ENCODE results near the gene SH3BP4. TPM values are rescaled to one million over a fixed set of nuclear protein-coding genes. Genes with fewer than 3 reads are reported as not detected.

The SH3BP4 gene
- total and polyA plus RNA-seq, 10 of the 15 experiments (the other 5 are each of a cell fraction or from before 2014, with no cell fraction given) = 0.03 to 0.36 TPM; not detected in 8

DNA sequence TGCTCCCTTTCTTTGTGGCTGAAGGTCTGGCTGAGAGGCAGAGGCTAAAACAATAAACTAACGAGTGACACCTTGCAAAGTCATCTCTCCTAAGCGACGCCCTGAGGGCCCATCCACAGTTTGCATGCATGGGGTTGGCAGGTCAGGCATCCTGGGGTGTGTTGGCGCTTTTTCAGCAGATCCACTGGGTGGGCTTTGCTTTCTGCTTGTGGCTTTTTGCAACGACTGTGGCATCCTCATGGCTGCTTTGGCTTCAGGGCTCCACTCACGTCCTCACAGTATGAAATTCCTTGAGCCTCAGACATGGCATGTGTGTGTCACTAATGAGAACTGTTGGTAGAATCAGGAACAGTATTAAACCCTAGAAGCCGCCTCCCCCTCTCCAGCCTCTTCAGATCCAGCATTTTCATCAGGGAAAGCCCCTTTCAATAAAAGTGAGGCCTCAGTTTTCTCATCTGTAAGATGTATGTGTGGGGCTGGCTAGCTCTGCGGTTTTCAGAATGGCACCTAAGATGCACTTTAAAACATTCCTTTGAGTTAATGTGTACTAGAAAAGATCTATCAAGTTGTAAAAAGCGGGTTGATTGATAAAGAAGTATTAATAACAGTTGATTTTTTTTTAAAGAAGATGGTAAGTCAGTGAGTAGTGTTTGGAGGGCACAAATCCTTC, 72.5 kb downstream of the SH3BP4 start:
- H3K79me2 ChIP-seq (ENCODE audit: control insufficient read depth, insufficient read depth, low read length) = no peaks in the 10 kb centered on the region
- BruUV-seq (replicated peaks) = no TSS peak
- H3K27me3 ChIP-seq (replicated peaks in 1 of 2; ENCODE audit: control insufficient read depth in 2 of 2, insufficient read depth in 2 of 2, low read length in 1 of 2) = peaks cover 0 to 3% of the 10 kb centered on the region in 2 experiments; a peak in 1 of 4 replicates
- no peaks in the 10 kb centered on the region for H3K36me3 ChIP-seq (ENCODE audit: control insufficient read depth in 2 of 2, insufficient read depth in 2 of 2, low read length in 1 of 2)
- no peak overlapping the region for H3K4me3 ChIP-seq
- H3K27ac ChIP-seq (ENCODE audit: control insufficient read depth, insufficient read depth) = no peak overlapping the region
- intact Hi-C loops (cut with micrococcal nuclease; ENCODE audit: unreplicated experiment) = no loop called here
- H2AFZ ChIP-seq (ENCODE audit: control insufficient read depth, low read depth, low read length) = no peak overlapping the region
- H3K4me1 ChIP-seq (ENCODE audit: control insufficient read depth, insufficient read depth, low read length) = no peaks in the 10 kb centered on the region
- no peak for TF ChIP-seq NFYA (IDR thresholded peaks at IDR 0.05; ENCODE audit: borderline replicate concordance, low read depth, low read length)
- TF ChIP-seq NR2F1 (conservative IDR thresholded peaks at IDR 0.05) = no peak
- TF ChIP-seq ASH2L (IDR thresholded peaks at IDR 0.05; ENCODE audit: borderline replicate concordance, low read depth) = no peak
- no peak for TF ChIP-seq MEF2A (IDR thresholded peaks at IDR 0.05; ENCODE audit: insufficient read depth, low read depth, low read length)
- TF ChIP-seq BMI1 (IDR thresholded peaks at IDR 0.05; ENCODE audit: borderline replicate concordance) = no peak
- no peak for TF ChIP-seq POLR2A (IDR thresholded peaks at IDR 0.05; ENCODE audit: low read depth, low read length)
- no peak overlapping the region for H3K4me2 ChIP-seq (ENCODE audit: control insufficient read depth, insufficient read depth)
- DNase-seq (ENCODE audit: low read depth, low spot score) (no peak), FAIRE-seq (no peak), ATAC-seq (no peak)
- 11% methylated on average over 9 of the region's 9 CpGs for WGBS (ENCODE audit: insufficient coverage, insufficient replicate concordance, low lambda C conversion rate, missing lambda C conversion rate)
- no peaks in the 10 kb centered on the region for H4K20me1 ChIP-seq (ENCODE audit: control insufficient read depth, insufficient read depth)
- ChIA-PET POLR2A (no interaction called here), CTCF (no interaction called here), SMC1A (ENCODE audit: uncharacterized antibody, unreplicated experiment) (no interaction called here), RAD21 (ENCODE audit: unreplicated experiment) (no interaction called here)
- no peak overlapping the region for H3K9ac ChIP-seq (ENCODE audit: control insufficient read depth, insufficient read depth, low read length)
- H3K9me3 ChIP-seq (replicated peaks; ENCODE audit: control insufficient read depth, insufficient read depth, low read length) = no peaks in the 10 kb centered on the region
- in situ Hi-C loops (cut with MboI) = no loop called here

DNA sequence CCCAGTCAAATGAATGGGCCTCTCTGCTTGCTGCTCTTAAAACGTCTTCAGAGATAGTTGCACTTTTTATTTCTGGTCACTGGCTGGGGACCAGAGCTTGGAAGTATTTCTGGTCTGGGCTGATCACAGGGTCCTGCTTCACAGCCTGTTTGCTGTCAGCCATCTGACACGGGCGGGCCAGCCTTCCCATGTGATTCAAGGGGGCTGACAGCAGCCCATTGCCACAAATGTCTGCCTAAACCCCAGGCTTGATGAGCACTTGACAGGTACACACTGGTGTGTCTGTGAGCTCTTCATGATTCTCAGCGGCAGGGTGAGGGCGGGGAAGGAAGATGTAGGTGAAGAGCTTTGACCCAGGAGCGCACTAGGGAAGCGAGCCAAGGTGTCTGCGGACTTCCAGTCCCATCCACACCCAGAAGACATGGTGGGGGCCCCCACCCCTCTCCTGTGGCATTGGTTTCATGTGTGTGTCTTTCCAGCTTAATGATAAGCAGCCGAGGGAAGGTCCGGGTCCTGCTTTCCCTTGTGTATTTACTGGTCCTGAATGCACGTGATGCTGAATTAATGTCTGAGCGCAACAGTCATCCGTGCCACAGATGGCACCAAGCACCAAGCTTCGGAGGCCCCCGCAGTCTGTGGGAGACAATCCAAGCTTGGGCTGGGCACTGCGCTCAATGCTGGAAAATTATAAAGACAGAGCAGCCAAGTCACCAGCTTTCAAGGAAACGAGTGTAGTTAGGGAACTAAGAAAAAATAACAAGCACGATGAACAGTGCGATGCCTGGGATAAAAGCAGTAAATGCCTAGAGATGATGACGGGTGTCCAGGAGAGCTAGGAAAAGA, 73.3 kb downstream of the SH3BP4 start:
- peaks cover 0 to 3% of the 10 kb centered on the region in 2 experiments; a peak in 1 of 4 replicates for H3K27me3 ChIP-seq (replicated peaks in 1 of 2; ENCODE audit: control insufficient read depth in 2 of 2, insufficient read depth in 2 of 2, low read length in 1 of 2)
- ChIA-PET SMC1A (ENCODE audit: uncharacterized antibody, unreplicated experiment) (no interaction called here), POLR2A (no interaction called here), RAD21 (ENCODE audit: unreplicated experiment) (no interaction called here), CTCF (no interaction called here)
- H4K20me1 ChIP-seq (ENCODE audit: control insufficient read depth, insufficient read depth) = no peaks in the 10 kb centered on the region
- no peaks in the 10 kb centered on the region for H3K4me1 ChIP-seq (ENCODE audit: control insufficient read depth, insufficient read depth, low read length)
- intact Hi-C loops (cut with micrococcal nuclease; ENCODE audit: unreplicated experiment) = no loop called here
- in situ Hi-C loops (cut with MboI) = no loop called here
- no peak overlapping the region for H3K4me3 ChIP-seq
- no peak for ATAC-seq
- H3K9me3 ChIP-seq (replicated peaks; ENCODE audit: control insufficient read depth, insufficient read depth, low read length) = no peaks in the 10 kb centered on the region
- no peak overlapping the region for H3K9ac ChIP-seq (ENCODE audit: control insufficient read depth, insufficient read depth, low read length)
- DNase-seq (ENCODE audit: low read depth, low spot score) = no peak
- no peak overlapping the region for H3K27ac ChIP-seq (ENCODE audit: control insufficient read depth, insufficient read depth)
- no peaks in the 10 kb centered on the region for H3K36me3 ChIP-seq (ENCODE audit: control insufficient read depth in 2 of 2, insufficient read depth in 2 of 2, low read length in 1 of 2)
- no peak overlapping the region for H2AFZ ChIP-seq (ENCODE audit: control insufficient read depth, low read depth, low read length)
- no peaks in the 10 kb centered on the region for H3K79me2 ChIP-seq (ENCODE audit: control insufficient read depth, insufficient read depth, low read length)
- H3K4me2 ChIP-seq (ENCODE audit: control insufficient read depth, insufficient read depth) = no peak overlapping the region
- BruUV-seq (replicated peaks) = no TSS peak
- FAIRE-seq = no peak
- no peak for TF ChIP-seq RB1 (IDR thresholded peaks at IDR 0.05; ENCODE audit: borderline replicate concordance)
- TF ChIP-seq, protein P1, sequence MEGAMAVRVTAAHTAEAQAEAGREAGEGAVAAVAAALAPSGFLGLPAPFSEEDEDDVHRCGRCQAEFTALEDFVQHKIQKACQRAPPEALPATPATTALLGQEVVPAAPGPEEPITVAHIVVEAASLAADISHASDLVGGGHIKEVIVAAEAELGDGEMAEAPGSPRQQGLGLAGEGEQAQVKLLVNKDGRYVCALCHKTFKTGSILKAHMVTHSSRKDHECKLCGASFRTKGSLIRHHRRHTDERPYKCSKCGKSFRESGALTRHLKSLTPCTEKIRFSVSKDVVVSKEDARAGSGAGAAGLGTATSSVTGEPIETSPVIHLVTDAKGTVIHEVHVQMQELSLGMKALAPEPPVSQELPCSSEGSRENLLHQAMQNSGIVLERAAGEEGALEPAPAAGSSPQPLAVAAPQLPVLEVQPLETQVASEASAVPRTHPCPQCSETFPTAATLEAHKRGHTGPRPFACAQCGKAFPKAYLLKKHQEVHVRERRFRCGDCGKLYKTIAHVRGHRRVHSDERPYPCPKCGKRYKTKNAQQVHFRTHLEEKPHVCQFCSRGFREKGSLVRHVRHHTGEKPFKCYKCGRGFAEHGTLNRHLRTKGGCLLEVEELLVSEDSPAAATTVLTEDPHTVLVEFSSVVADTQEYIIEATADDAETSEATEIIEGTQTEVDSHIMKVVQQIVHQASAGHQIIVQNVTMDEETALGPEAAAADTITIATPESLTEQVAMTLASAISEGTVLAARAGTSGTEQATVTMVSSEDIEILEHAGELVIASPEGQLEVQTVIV (IDR thresholded peaks at IDR 0.05; ENCODE audit: borderline replicate concordance, partially characterized antibody) = no peak
- TF ChIP-seq SREBF2 (IDR thresholded peaks at IDR 0.05; ENCODE audit: low read length) = no peak
- no peak for TF ChIP-seq ZBED1 (IDR thresholded peaks at IDR 0.05; ENCODE audit: borderline replicate concordance)
- WGBS (ENCODE audit: insufficient coverage, insufficient replicate concordance, low lambda C conversion rate, missing lambda C conversion rate) = 40% methylated on average over 20 of the region's 20 CpGs

Data from GM12878 (cell line).